Stimulated activated CD4-positive, alpha-beta T cell treated with anti-CD3 and anti-CD28 coated beads, Interleukin-1b, Interleukin-23, amount 100 ng/mL, for 1 hour (primary cell): ENCODE results near the gene VPS52.
"Not testable (repeated sequence)": the region's sequence is repeated elsewhere in the genome, so short reads cannot be mapped to it uniquely, and the experiment has no call there.

Source experiments
- DNase-seq, 2 donors: peaks; one replicate each; pipeline ENCODE4 v3.0.0-alpha.2; 2020; ENCODE audit warnings: low read depth in 2 of 2

The VPS52 gene

GRCh38 chr6:33280539-33280938 lies 8.9 kb upstream of the VPS52 start:
- DNase-seq: no peak

GRCh38 chr6:33279971-33280511 lies 8.4 kb upstream of the VPS52 start:
- DNase-seq: no peak

GRCh38 chr6:33279257-33279695 lies 7.6 kb upstream of the VPS52 start:
- no peak for DNase-seq

- no peak for DNase-seq
Observed at GRCh38 chr6:33278810-33279209, 7.1 kb upstream of the VPS52 start.

GRCh38 chr6:33278392-33278741 lies 6.7 kb upstream of the VPS52 start:
- no peak for DNase-seq

- no peak for DNase-seq
Observed at GRCh38 chr6:33277663-33278391, 6.2 kb upstream of the VPS52 start.

- DNase-seq: no peak
Observed at GRCh38 chr6:33276864-33277662, 5.4 kb upstream of the VPS52 start, which contains the start of gene B3GALT4. Gene B3GALT4, plus strand, starts transcription at chr6:33277123. Its CDS starts 297 bp downstream, at chr6:33277420.

- no peak for DNase-seq
Observed at GRCh38 chr6:33276581-33276863, 4.8 kb upstream of the VPS52 start.

- DNase-seq: not testable (repeated sequence)
Observed at GRCh38 chr6:33275795-33276580, 4.3 kb upstream of the VPS52 start.

GRCh38 chr6:33273924-33274902 lies 2.5 kb upstream of the VPS52 start:
- DNase-seq: no peak

- DNase-seq: no peak
Observed at GRCh38 chr6:33273129-33273923, 1.6 kb upstream of the VPS52 start.

GRCh38 chr6:33272275-33273128 lies 826 bp upstream of the VPS52 start:
- DNase-seq: no peak

- no peak for DNase-seq
Observed at GRCh38 chr6:33271117-33271467, 584 bp downstream of the VPS52 start.

GRCh38 chr6:33264015-33264414 lies 7.7 kb downstream of the VPS52 start:
- DNase-seq: no peak

GRCh38 chr6:33262490-33262889 lies 9.2 kb downstream of the VPS52 start:
- DNase-seq: not testable (repeated sequence)

- no peak for DNase-seq
Observed at GRCh38 chr6:33259032-33259431, 12.6 kb downstream of the VPS52 start.

- no peak for DNase-seq
Observed at GRCh38 chr6:33254591-33254990, 17.1 kb downstream of the VPS52 start.

- DNase-seq: no peak
Observed at GRCh38 chr6:33252759-33253158, 18.9 kb downstream of the VPS52 start.

- no peak for DNase-seq
Observed at GRCh38 chr6:33251395-33252012, 20.2 kb downstream of the VPS52 start.
